Mesothelial cell of epicardium (in vitro differentiated cells): ENCODE results near the gene TDRD9. TPM values are rescaled to one million over a fixed set of nuclear protein-coding genes. Genes with fewer than 3 reads are reported as not detected.

Experiments
- DNase-seq, 2 experiments: peaks; one replicate each; pipeline ENCODE4 v3.0.0; 2021; ENCODE audit warnings: low spot score in 2 of 2; ENCODE audit not compliant: unreplicated experiment in 2 of 2
- H3K27ac Mint-ChIP-seq: 2 replicates; pipeline ENCODE4 v1.8.0; 2021; ENCODE audit warnings: mixed read lengths
- H3K27me3 Mint-ChIP-seq: 2 replicates; pipeline ENCODE4 v1.8.0; 2021; ENCODE audit warnings: low read depth, mixed read lengths
- H3K36me3 Mint-ChIP-seq: 2 replicates; pipeline ENCODE4 v1.8.0; 2021; ENCODE audit warnings: mixed read lengths
- H3K4me1 Mint-ChIP-seq: 2 replicates; pipeline ENCODE4 v1.8.0; 2021; ENCODE audit warnings: mixed read lengths
- H3K4me3 Mint-ChIP-seq: 2 replicates; pipeline ENCODE4 v1.8.0; 2021; ENCODE audit warnings: mild to moderate bottlenecking, moderate library complexity, mixed read lengths
- H3K9me3 Mint-ChIP-seq: 2 replicates; pipeline ENCODE4 v1.8.0; 2021; ENCODE audit warnings: mixed read lengths
- CTCF ChIP-seq: fragments of 200-600 bp; sonication (generic); IDR thresholded peaks from one replicate; pipeline ENCODE4 v1.5.0; 2021; ENCODE audit warnings: antibody characterized with exemption; ENCODE audit not compliant: unreplicated experiment
- total RNA-seq: library from RNA; stranded (reverse); gene quantifications from 3 replicates; pipeline ENCODE4 v1.2.1, GENCODE V29; 2021

Gene TDRD9
- total RNA-seq, 1 donor from 2014 or later = not detected

GRCh38 chr14:104095426-104096310 is 167.4 kb downstream of the TDRD9 start:
- H3K9me3 Mint-ChIP-seq = no peaks in the 10 kb centered on the region
- H3K4me3 Mint-ChIP-seq = no peak overlapping the region
- no peak for TF ChIP-seq CTCF
- DNase-seq = no peak
- no peak overlapping the region for H3K27ac Mint-ChIP-seq
- H3K4me1 Mint-ChIP-seq = peaks cover 13% of the 10 kb centered on the region
- peaks cover 16% of the 10 kb centered on the region for H3K27me3 Mint-ChIP-seq
- no peaks in the 10 kb centered on the region for H3K36me3 Mint-ChIP-seq

GRCh38 chr14:104096318-104096717 is 168.1 kb downstream of the TDRD9 start:
- Mint-ChIP-seq H3K4me1 (peaks cover 13% of the 10 kb centered on the region), H3K36me3 (no peaks in the 10 kb centered on the region), H3K27ac (no peak overlapping the region), H3K9me3 (no peaks in the 10 kb centered on the region), H3K27me3 (peaks cover 16% of the 10 kb centered on the region), H3K4me3 (no peak overlapping the region)
- no peak for TF ChIP-seq CTCF
- no peak for DNase-seq

- H3K27ac Mint-ChIP-seq = no peak overlapping the region
- H3K36me3 Mint-ChIP-seq = no peaks in the 10 kb centered on the region
- no peak overlapping the region for H3K4me3 Mint-ChIP-seq
- peaks cover 13% of the 10 kb centered on the region for H3K4me1 Mint-ChIP-seq
- DNase-seq = no peak
- H3K9me3 Mint-ChIP-seq = no peaks in the 10 kb centered on the region
- H3K27me3 Mint-ChIP-seq = peaks cover 16% of the 10 kb centered on the region
- TF ChIP-seq CTCF = peak; percentile 13
Measured at GRCh38 chr14:104096751-104097700, 168.8 kb downstream of the TDRD9 start.

GRCh38 chr14:104098272-104099095 is 170.2 kb downstream of the TDRD9 start:
- no peak for TF ChIP-seq CTCF
- H3K4me3 Mint-ChIP-seq = no peak overlapping the region
- no peaks in the 10 kb centered on the region for H3K36me3 Mint-ChIP-seq
- no peaks in the 10 kb centered on the region for H3K9me3 Mint-ChIP-seq
- no peak overlapping the region for H3K27ac Mint-ChIP-seq
- H3K4me1 Mint-ChIP-seq = peaks cover 13% of the 10 kb centered on the region
- peaks cover 16% of the 10 kb centered on the region for H3K27me3 Mint-ChIP-seq
- DNase-seq = no peak
